PFSK-1 (cell line): ENCODE results near the gene BRF1.

Experiments used
- FOXP2 ChIP-seq: optimal IDR thresholded peaks from 2 replicates; pipeline ENCODE3; 2011; ENCODE audit warnings: borderline replicate concordance, control low read depth, inconsistent platforms; ENCODE audit not compliant: insufficient read depth; ENCODE audit errors: extremely low read length, extremely low read depth
- POLR2AphosphoS5 ChIP-seq: IDR thresholded peaks from 2 replicates; pipeline ENCODE4 v1.6.1; 2012; ENCODE audit warnings: low read depth, mild to moderate bottlenecking, control low read depth, low read length, moderate library complexity
- TAF1 ChIP-seq: IDR thresholded peaks from 2 replicates; pipeline ENCODE4 v1.6.1; 2012; ENCODE audit warnings: low read length, control low read depth, borderline replicate concordance; ENCODE audit not compliant: insufficient read depth
- TF ChIP-seq, protein P1 (sequence below), 2 experiments: IDR thresholded peaks; 2 replicates each; pipeline versions ENCODE4 v1.6.1 to v1.8.0; 2011 to 2012; ENCODE audit warnings: low read depth in 2 of 2, low read length in 2 of 2, control low read depth in 1 of 2, inconsistent platforms in 1 of 2, mild to moderate bottlenecking in 1 of 2, moderate library complexity in 1 of 2; ENCODE audit not compliant: insufficient read depth in 1 of 2

DNA sequence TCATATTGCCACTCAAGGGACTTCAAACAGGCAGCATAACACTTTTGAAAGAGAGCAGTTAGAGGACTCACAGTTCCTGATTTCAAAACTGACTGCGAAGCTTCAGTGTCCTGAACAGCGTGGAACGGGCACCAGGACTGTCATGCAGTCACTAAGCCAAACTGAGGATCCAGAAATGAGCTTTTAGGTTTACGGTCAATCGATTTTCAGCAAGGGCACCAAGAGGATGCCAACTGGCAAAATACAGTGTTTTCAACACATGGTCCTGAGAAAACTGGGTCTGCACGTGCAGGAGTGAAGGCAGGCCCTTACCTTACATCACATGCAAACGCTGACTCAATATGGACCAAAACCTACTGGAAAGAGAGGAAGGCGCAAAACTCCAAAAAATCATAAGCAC is 15.6 kb downstream of the BRF1 start:
- TF ChIP-seq POLR2AphosphoS5: no peak
- no peak for TF ChIP-seq TAF1
- TF ChIP-seq, protein P1, sequence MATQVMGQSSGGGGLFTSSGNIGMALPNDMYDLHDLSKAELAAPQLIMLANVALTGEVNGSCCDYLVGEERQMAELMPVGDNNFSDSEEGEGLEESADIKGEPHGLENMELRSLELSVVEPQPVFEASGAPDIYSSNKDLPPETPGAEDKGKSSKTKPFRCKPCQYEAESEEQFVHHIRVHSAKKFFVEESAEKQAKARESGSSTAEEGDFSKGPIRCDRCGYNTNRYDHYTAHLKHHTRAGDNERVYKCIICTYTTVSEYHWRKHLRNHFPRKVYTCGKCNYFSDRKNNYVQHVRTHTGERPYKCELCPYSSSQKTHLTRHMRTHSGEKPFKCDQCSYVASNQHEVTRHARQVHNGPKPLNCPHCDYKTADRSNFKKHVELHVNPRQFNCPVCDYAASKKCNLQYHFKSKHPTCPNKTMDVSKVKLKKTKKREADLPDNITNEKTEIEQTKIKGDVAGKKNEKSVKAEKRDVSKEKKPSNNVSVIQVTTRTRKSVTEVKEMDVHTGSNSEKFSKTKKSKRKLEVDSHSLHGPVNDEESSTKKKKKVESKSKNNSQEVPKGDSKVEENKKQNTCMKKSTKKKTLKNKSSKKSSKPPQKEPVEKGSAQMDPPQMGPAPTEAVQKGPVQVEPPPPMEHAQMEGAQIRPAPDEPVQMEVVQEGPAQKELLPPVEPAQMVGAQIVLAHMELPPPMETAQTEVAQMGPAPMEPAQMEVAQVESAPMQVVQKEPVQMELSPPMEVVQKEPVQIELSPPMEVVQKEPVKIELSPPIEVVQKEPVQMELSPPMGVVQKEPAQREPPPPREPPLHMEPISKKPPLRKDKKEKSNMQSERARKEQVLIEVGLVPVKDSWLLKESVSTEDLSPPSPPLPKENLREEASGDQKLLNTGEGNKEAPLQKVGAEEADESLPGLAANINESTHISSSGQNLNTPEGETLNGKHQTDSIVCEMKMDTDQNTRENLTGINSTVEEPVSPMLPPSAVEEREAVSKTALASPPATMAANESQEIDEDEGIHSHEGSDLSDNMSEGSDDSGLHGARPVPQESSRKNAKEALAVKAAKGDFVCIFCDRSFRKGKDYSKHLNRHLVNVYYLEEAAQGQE (IDR thresholded peaks at IDR 0.05; ENCODE audit: insufficient read depth in 1 of 2, low read depth in 2 of 2, low read length in 2 of 2): no peak
- no peak for TF ChIP-seq FOXP2
